Measurements from ENCODE around the gene LAD1. TPM values are rescaled to one million over a fixed set of nuclear protein-coding genes. Genes with fewer than 3 reads are reported as not detected.

The LAD1 gene
- total RNA-seq, 2 donors from 2014 or later = 13.5 to 13.6 TPM

DNA sequence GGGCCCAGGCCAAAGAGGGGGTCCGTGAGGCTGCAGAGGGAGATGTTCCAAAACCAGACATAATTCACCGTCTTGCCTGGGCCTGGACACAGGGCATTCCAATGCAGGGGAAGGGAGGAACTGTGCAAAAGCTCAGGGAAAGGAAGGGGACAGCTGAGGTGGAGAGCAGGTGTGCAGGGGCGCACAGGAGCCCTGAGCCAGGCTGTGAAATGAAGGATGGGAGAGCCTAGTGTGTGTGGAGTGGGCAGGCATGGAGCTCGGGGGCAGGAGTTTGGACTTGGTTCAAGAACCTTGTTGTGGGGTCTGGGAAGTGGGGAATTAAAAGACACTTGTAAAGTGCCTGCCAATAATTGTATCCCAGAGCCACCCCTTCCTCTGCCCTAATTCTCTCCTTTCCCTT is 20.1 kb upstream of the LAD1 start:
- Histone ChIP-seq H3K36me3 (ENCODE audit: control insufficient read depth, insufficient read depth, low read length) (no peaks in the 10 kb centered on the region), H3K9me3 (ENCODE audit: control insufficient read depth, low read length) (peaks cover 1% of the 10 kb centered on the region), H3K9ac (ENCODE audit: extremely low read depth, low read length, poor library complexity, severe bottlenecking) (no peak overlapping the region), H3K27me3 (ENCODE audit: control insufficient read depth, insufficient read depth, low read length, poor library complexity, severe bottlenecking) (no peaks in the 10 kb centered on the region), H3K4me3 (ENCODE audit: low read length) (no peak overlapping the region), H3K4me1 (ENCODE audit: control insufficient read depth, insufficient read depth, low read length) (peaks cover 7% of the 10 kb centered on the region), H3K27ac (ENCODE audit: low read depth, low read length) (no peak overlapping the region)
- Mint-ChIP-seq H3K4me3 (no peak overlapping the region), H3K27ac (no peak overlapping the region), H3K36me3 (ENCODE audit: low read depth) (no peaks in the 10 kb centered on the region), H3K9me3 (peaks cover under 1% of the 10 kb centered on the region), H3K27me3 (ENCODE audit: insufficient read depth) (no peaks in the 10 kb centered on the region), H3K4me1 (peaks cover 12% of the 10 kb centered on the region)
- DNase-seq = no peak
- TF ChIP-seq, protein P1, sequence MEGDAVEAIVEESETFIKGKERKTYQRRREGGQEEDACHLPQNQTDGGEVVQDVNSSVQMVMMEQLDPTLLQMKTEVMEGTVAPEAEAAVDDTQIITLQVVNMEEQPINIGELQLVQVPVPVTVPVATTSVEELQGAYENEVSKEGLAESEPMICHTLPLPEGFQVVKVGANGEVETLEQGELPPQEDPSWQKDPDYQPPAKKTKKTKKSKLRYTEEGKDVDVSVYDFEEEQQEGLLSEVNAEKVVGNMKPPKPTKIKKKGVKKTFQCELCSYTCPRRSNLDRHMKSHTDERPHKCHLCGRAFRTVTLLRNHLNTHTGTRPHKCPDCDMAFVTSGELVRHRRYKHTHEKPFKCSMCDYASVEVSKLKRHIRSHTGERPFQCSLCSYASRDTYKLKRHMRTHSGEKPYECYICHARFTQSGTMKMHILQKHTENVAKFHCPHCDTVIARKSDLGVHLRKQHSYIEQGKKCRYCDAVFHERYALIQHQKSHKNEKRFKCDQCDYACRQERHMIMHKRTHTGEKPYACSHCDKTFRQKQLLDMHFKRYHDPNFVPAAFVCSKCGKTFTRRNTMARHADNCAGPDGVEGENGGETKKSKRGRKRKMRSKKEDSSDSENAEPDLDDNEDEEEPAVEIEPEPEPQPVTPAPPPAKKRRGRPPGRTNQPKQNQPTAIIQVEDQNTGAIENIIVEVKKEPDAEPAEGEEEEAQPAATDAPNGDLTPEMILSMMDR (conservative IDR thresholded peaks at IDR 0.05) = no peak
- 90 to 93% methylated on average over 2 to 4 of the region's 4 CpGs for WGBS, 2 experiments (ENCODE audit: insufficient coverage in 1 of 2, insufficient read length in 1 of 2)

DNA sequence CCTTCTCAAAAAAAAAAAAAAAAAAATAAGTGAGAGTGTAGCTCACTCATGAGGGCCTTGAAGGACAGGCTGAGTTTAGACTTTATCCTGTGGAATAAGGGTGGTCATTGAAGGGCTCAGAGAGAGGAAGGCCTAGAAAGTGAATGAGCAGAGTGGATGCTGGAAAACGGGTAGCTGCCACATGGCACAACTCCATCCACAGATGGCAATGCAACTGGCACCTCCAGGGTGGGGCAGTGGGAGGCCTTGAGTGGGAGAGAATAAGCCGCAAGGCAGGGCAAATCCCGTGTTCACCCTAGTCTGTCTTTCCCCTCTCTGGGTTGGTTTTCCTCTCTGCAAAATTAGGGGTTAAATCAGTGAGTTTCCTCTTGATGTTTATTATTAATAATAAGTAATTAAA is 19.3 kb upstream of the LAD1 start:
- H3K27ac ChIP-seq (ENCODE audit: low read depth, low read length) = no peak overlapping the region
- 85% methylated on average over 3 of the region's 3 CpGs; no CpG with 5 or more reads in 1 of the 2 experiments for WGBS, 2 experiments (ENCODE audit: insufficient coverage in 1 of 2, insufficient read length in 1 of 2)
- H3K4me1 ChIP-seq (ENCODE audit: control insufficient read depth, insufficient read depth, low read length) = peaks cover 7% of the 10 kb centered on the region
- Mint-ChIP-seq H3K4me1 (peaks cover 12% of the 10 kb centered on the region), H3K9me3 (no peaks in the 10 kb centered on the region), H3K27me3 (ENCODE audit: insufficient read depth) (no peaks in the 10 kb centered on the region), H3K27ac (no peak overlapping the region), H3K4me3 (no peak overlapping the region), H3K36me3 (ENCODE audit: low read depth) (no peaks in the 10 kb centered on the region)
- no peak for DNase-seq
- no peaks in the 10 kb centered on the region for H3K27me3 ChIP-seq (ENCODE audit: control insufficient read depth, insufficient read depth, low read length, poor library complexity, severe bottlenecking)
- no peaks in the 10 kb centered on the region for H3K9me3 ChIP-seq (ENCODE audit: control insufficient read depth, low read length)
- no peaks in the 10 kb centered on the region for H3K36me3 ChIP-seq (ENCODE audit: control insufficient read depth, insufficient read depth, low read length)
- H3K9ac ChIP-seq (ENCODE audit: extremely low read depth, low read length, poor library complexity, severe bottlenecking) = no peak overlapping the region
- TF ChIP-seq, protein P1 (conservative IDR thresholded peaks at IDR 0.05) = no peak
- H3K4me3 ChIP-seq (ENCODE audit: low read length) = no peak overlapping the region

DNA sequence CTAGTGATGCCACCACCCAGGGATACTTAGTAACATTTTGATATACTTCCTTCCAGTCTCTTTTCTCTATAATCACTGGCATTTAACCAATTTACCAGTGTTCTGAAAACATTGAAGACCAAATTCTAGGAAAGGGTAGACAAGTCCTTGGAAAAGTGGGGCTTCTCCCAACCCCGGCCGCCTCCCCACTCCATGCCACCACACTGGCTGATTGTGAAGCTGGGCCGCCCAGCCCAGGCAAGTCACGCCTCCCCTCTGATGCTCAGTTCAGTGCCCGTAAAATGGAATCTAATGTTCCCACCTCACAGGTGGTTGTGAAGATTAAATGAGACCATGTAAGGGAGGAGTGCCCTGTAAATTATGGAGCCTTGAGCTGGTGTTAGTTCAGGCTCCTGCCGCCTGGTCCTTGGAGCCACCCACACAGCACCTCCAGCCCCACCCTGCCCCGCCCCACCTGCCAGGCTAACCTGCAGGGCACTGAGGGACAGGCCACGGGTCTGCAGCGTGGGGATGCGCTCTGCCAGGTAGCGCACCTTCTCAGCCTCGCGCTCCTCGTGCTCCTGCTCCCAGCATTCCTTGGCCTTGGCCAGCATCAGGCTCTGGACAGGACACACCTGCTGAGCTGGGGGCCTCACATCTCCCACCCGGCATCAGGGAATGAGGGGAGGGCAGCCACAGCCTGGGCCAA is 15.1 kb upstream of the LAD1 start:
- H3K9ac ChIP-seq (ENCODE audit: extremely low read depth, low read length, poor library complexity, severe bottlenecking) = no peak overlapping the region
- no peak overlapping the region for H3K27ac Mint-ChIP-seq
- no peak overlapping the region for H3K4me3 Mint-ChIP-seq
- 93 to 99% methylated on average over 9 to 15 of the region's 15 CpGs for WGBS, 2 experiments (ENCODE audit: insufficient coverage in 1 of 2, insufficient read length in 1 of 2)
- H3K4me3 ChIP-seq (ENCODE audit: low read length) = no peak overlapping the region
- H3K9me3 ChIP-seq (ENCODE audit: control insufficient read depth, low read length) = no peaks in the 10 kb centered on the region
- H3K4me1 ChIP-seq (ENCODE audit: control insufficient read depth, insufficient read depth, low read length) = no peaks in the 10 kb centered on the region
- no peaks in the 10 kb centered on the region for H3K27me3 ChIP-seq (ENCODE audit: control insufficient read depth, insufficient read depth, low read length, poor library complexity, severe bottlenecking)
- no peaks in the 10 kb centered on the region for H3K36me3 ChIP-seq (ENCODE audit: control insufficient read depth, insufficient read depth, low read length)
- TF ChIP-seq, protein P1 (conservative IDR thresholded peaks at IDR 0.05) = no peak
- DNase-seq = no peak
- no peaks in the 10 kb centered on the region for H3K9me3 Mint-ChIP-seq
- no peaks in the 10 kb centered on the region for H3K27me3 Mint-ChIP-seq (ENCODE audit: insufficient read depth)
- H3K4me1 Mint-ChIP-seq = no peaks in the 10 kb centered on the region
- no peak overlapping the region for H3K27ac ChIP-seq (ENCODE audit: low read depth, low read length)
- H3K36me3 Mint-ChIP-seq (ENCODE audit: low read depth) = no peaks in the 10 kb centered on the region

Data from endodermal cell (in vitro differentiated cells).